ENCODE data around the gene RTCA. TPM values are rescaled to one million over a fixed set of nuclear protein-coding genes. Genes with fewer than 3 reads are reported as not detected.

Gene RTCA
- total RNA-seq, 1 experiment from 2014 or later: 41.7 TPM

DNA sequence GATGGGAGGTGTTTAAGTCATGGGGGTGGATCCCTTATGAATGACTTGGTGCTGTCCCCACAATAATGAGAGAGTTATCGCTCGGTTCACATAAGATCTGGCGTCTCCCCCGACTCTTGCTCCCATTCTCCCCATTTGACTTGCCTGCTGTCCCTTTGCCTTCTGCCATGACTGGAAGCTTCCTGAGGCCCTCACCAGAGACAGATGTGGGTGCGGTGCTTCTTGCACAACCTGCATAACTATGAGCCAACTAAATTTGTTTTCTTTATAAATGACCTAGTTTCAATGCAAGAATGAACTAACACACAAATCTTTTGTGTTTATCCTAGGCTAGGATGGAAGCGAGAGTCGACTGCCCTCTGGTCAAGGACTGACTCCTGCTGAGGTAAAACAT, 55.1 kb downstream of the RTCA start:
- Histone ChIP-seq H3K36me3 (ENCODE audit: low read depth, low read length) (no peaks in the 10 kb centered on the region), H3K27me3 (ENCODE audit: low read length) (no peaks in the 10 kb centered on the region), H3K9me2 (replicated peaks; ENCODE audit: low read length) (no peaks in the 10 kb centered on the region), H4K20me1 (ENCODE audit: low read length) (no peaks in the 10 kb centered on the region), H3K9me3 (ENCODE audit: low read length) (peaks cover 5% of the 10 kb centered on the region; the same call in 1 of the 2 replicates), H3K79me2 (ENCODE audit: low read length) (no peaks in the 10 kb centered on the region), H3K4me3 (ENCODE audit: low read length) (no peak overlapping the region), H3K4me2 (ENCODE audit: low read length) (no peak overlapping the region), H3F3A (ENCODE audit: low read length, unreplicated experiment) (no peaks in the 10 kb centered on the region), H3K4me1 (ENCODE audit: insufficient read depth, low read length) (peaks cover 14% of the 10 kb centered on the region), H3K27ac (ENCODE audit: low read length) (no peak overlapping the region), H2AFZ (ENCODE audit: low read length) (no peak overlapping the region), H3K9ac (ENCODE audit: low read length) (no peak overlapping the region)
- ChIA-PET POLR2A (ENCODE audit: unreplicated experiment) (interaction anchor here (0.6 kb wide), 1 partner anchor 9 kb away, joined by 3 read pairs; no protein-coding TSS in a partner anchor), CTCF (no interaction called here)
- DNase-seq: no peak
- intact Hi-C loops (cut with micrococcal nuclease): no loop called here
- ATAC-seq: no peak
- BruUV-seq (replicated peaks): no TSS peak
- no peak for TF ChIP-seq EZH2phosphoT487 (IDR thresholded peaks at IDR 0.05; ENCODE audit: borderline replicate concordance, low read length)
- TF ChIP-seq, protein P1, sequence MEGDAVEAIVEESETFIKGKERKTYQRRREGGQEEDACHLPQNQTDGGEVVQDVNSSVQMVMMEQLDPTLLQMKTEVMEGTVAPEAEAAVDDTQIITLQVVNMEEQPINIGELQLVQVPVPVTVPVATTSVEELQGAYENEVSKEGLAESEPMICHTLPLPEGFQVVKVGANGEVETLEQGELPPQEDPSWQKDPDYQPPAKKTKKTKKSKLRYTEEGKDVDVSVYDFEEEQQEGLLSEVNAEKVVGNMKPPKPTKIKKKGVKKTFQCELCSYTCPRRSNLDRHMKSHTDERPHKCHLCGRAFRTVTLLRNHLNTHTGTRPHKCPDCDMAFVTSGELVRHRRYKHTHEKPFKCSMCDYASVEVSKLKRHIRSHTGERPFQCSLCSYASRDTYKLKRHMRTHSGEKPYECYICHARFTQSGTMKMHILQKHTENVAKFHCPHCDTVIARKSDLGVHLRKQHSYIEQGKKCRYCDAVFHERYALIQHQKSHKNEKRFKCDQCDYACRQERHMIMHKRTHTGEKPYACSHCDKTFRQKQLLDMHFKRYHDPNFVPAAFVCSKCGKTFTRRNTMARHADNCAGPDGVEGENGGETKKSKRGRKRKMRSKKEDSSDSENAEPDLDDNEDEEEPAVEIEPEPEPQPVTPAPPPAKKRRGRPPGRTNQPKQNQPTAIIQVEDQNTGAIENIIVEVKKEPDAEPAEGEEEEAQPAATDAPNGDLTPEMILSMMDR (conservative IDR thresholded peaks at IDR 0.05; ENCODE audit: low read depth, low read length): no peak
- no peak for TF ChIP-seq EZH2 (IDR thresholded peaks at IDR 0.05; ENCODE audit: low read length, unreplicated experiment)

DNA sequence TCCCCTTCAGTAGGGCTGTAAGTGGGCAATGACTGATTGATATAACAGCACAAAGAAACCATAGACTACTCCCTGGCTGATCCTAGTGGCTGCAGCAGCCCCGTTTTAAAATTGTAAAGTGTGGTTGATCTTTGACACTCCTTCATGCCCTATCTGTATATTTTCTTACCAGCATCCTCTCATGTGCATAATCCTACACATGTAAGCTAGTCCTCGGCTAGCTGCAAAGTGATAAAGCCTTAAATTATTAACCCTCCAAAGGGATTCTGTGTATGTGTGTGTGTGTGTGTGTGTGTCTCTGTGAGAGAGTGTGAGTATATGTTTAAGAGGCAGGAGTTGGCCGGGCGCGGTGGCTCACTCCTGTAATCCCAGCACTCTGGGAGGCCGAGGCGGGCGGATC, 55.5 kb downstream of the RTCA start:
- Histone ChIP-seq H3K9me3 (ENCODE audit: low read length) (peaks cover 5% of the 10 kb centered on the region; the same call in 1 of the 2 replicates), H3K27me3 (ENCODE audit: low read length) (no peaks in the 10 kb centered on the region), H3K27ac (ENCODE audit: low read length) (no peak overlapping the region), H3K4me2 (ENCODE audit: low read length) (no peak overlapping the region), H3K9me2 (replicated peaks; ENCODE audit: low read length) (no peaks in the 10 kb centered on the region), H3K79me2 (ENCODE audit: low read length) (no peaks in the 10 kb centered on the region), H4K20me1 (ENCODE audit: low read length) (no peaks in the 10 kb centered on the region), H3K36me3 (ENCODE audit: low read depth, low read length) (no peaks in the 10 kb centered on the region), H3K4me3 (ENCODE audit: low read length) (no peak overlapping the region), H3F3A (ENCODE audit: low read length, unreplicated experiment) (no peaks in the 10 kb centered on the region), H3K4me1 (ENCODE audit: insufficient read depth, low read length) (peaks cover 14% of the 10 kb centered on the region), H2AFZ (ENCODE audit: low read length) (no peak overlapping the region), H3K9ac (ENCODE audit: low read length) (no peak overlapping the region)
- intact Hi-C loops (cut with micrococcal nuclease): no loop called here
- ATAC-seq: no peak
- CTCF ChIA-PET: no interaction called here
- TF ChIP-seq EZH2 (IDR thresholded peaks at IDR 0.05; ENCODE audit: low read length, unreplicated experiment) (no peak), EZH2phosphoT487 (IDR thresholded peaks at IDR 0.05; ENCODE audit: borderline replicate concordance, low read length) (no peak)
- TF ChIP-seq, protein P1 (conservative IDR thresholded peaks at IDR 0.05; ENCODE audit: low read depth, low read length): no peak
- no TSS peak for BruUV-seq (replicated peaks)
- POLR2A ChIA-PET (ENCODE audit: unreplicated experiment): interaction anchor here (0.6 kb wide), 1 partner anchor 8 kb away, joined by 3 read pairs; no protein-coding TSS in a partner anchor
- DNase-seq: no peak

DNA sequence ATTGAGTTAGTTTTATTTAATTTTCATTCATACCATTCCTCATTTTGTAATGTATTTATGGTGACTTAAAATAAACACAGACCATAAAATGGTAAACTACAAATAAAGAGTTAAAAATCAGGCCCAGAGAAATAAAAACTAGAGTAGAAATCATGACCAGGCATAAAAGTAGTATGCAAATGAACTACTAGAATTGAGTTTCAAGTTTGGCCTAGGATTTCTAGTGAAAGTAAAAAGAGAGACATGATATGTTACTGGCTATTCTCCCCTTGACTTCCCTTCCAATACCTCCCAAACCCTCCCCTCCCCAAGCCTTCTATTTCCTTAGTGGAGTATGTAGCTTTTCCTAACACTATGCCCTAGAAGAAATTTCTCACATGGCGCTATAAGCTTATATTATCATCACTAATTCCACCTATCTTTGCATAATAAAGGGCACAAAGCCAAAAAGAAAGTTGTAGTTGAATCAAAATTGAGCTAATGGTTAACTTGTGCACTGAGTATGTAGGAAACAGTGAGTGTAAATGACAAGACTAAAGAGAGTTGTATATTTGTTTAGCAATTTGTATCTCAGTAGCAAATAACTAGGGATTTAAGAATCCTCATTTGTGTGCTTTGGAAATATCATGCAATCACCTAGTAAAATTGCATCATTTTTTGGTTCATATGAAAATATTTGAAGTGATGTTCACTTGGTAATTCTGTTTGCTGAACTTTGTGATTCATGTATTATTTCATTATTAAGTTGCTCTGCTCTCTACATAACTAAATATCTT, 56.6 kb downstream of the RTCA start:
- no peak overlapping the region for H3K9ac ChIP-seq (ENCODE audit: low read length)
- no peaks in the 10 kb centered on the region for H3K9me2 ChIP-seq (replicated peaks; ENCODE audit: low read length)
- POLR2A ChIA-PET (ENCODE audit: unreplicated experiment): no interaction called here
- no peaks in the 10 kb centered on the region for H3K27me3 ChIP-seq (ENCODE audit: low read length)
- no peak overlapping the region for H2AFZ ChIP-seq (ENCODE audit: low read length)
- BruUV-seq (replicated peaks): no TSS peak
- TF ChIP-seq, protein P1 (conservative IDR thresholded peaks at IDR 0.05; ENCODE audit: low read depth, low read length): no peak
- TF ChIP-seq EZH2phosphoT487 (IDR thresholded peaks at IDR 0.05; ENCODE audit: borderline replicate concordance, low read length) (no peak), EZH2 (IDR thresholded peaks at IDR 0.05; ENCODE audit: low read length, unreplicated experiment) (no peak)
- H3K79me2 ChIP-seq (ENCODE audit: low read length): no peaks in the 10 kb centered on the region
- H3K27ac ChIP-seq (ENCODE audit: low read length): 0 out of 2 replicates have a peak overlapping the region, but pooled peaks have one; percentile 4
- no peaks in the 10 kb centered on the region for H3K36me3 ChIP-seq (ENCODE audit: low read depth, low read length)
- H3F3A ChIP-seq (ENCODE audit: low read length, unreplicated experiment): no peaks in the 10 kb centered on the region
- no peaks in the 10 kb centered on the region for H3K9me3 ChIP-seq (ENCODE audit: low read length)
- peaks cover 14% of the 10 kb centered on the region for H3K4me1 ChIP-seq (ENCODE audit: insufficient read depth, low read length)
- intact Hi-C loops (cut with micrococcal nuclease): loop anchor here (2.0 kb wide), 1 partner anchor 30 kb away; the partner anchor contains the start of gene CDC14A
- H4K20me1 ChIP-seq (ENCODE audit: low read length): no peaks in the 10 kb centered on the region
- H3K4me2 ChIP-seq (ENCODE audit: low read length): no peak overlapping the region
- H3K4me3 ChIP-seq (ENCODE audit: low read length): no peak overlapping the region
- ATAC-seq: peak; percentile 53
- peak; percentile 63 for DNase-seq
- CTCF ChIA-PET: no interaction called here

All from PC-3 (cell line).